ENCODE results near the gene EBPL.
"Not testable (repeated sequence)": the region's sequence is repeated elsewhere in the genome, so short reads cannot be mapped to it uniquely, and the experiment has no call there.

EBPL gene

GRCh38 chr13:49632156-49632555 is 59.1 kb downstream of the EBPL start:
- no peak for DNase-seq

- DNase-seq = no peak
Observed at GRCh38 chr13:49630580-49630979, 60.7 kb downstream of the EBPL start.

GRCh38 chr13:49629947-49630346 is 61.3 kb downstream of the EBPL start:
- no peak for DNase-seq

- no peak for DNase-seq
Observed at GRCh38 chr13:49629196-49629938, 61.9 kb downstream of the EBPL start.

- no peak for DNase-seq
Observed at GRCh38 chr13:49627831-49628652, 63.2 kb downstream of the EBPL start, which contains the start of gene ARL11. Gene ARL11 (plus strand): TSS chr13:49628507. CDS start chr13:49630448, 1,941 bp downstream.

GRCh38 chr13:49625392-49626079 is 65.8 kb downstream of the EBPL start:
- no peak for DNase-seq

GRCh38 chr13:49624229-49624628 is 67.1 kb downstream of the EBPL start:
- no peak for DNase-seq

GRCh38 chr13:49622174-49622946 is 68.9 kb downstream of the EBPL start:
- no peak for DNase-seq

- DNase-seq = no peak
Observed at GRCh38 chr13:49620170-49620621, 71.1 kb downstream of the EBPL start.

- DNase-seq = no peak
Observed at GRCh38 chr13:49616676-49617065, 74.6 kb downstream of the EBPL start.

- no peak for DNase-seq
Observed at GRCh38 chr13:49615836-49616675, 75.2 kb downstream of the EBPL start.

- DNase-seq = not testable (repeated sequence)
Observed at GRCh38 chr13:49612042-49612441, 79.2 kb downstream of the EBPL start.

Measured in NCI-H524 treated with DMSO at 0.1 percent for 48 hours (cell line).